ENCODE data around the gene CCDC30.

- TF ChIP-seq CTCF (conservative IDR thresholded peaks at IDR 0.05) (no peak), ZFX (IDR thresholded peaks at IDR 0.05) (no peak)
These were observed 155.8 kb downstream of the CCDC30 start for GRCh38 chr1:42618866-42619265.
